ENCODE results near the gene POU3F2.

DNA sequence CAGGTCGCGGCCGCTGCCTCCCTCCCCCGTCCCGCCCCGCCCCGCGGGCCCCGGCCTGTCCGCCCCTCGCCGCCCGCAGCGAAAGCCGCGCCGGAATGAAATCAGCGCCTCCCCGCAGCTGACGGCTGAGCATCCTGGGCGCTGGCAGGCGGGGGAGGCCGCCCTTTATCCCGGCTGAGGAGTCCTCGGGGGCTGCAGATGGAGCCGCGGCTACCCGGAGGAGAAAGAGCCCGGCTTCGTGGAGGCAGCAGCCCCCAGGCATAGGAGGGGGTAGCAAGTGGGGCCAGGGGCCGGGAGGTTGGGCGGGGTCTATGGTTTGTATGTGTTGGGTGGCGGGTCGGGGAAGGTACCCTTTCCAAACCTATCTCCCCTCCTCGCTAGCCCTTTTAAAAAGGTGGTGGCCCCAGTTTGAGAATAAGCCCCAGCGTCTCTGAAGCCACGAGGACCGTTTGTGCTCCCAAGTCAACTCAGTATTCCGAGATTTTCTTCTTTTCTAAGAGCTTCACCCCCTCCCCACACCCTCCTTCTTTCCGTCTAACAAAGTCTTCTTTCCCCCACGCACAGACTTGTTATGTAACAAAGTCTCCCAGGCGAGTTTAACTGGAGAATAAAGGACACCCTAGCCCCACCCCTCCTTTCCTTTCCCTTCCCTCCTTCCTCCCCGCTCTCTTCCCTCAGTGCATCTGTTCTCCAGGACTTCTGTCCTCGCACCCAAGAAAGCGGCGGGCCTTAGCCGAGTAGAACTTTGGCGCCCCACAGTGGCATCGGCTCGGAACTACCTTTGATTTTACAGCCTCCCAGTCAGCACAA is 11.0 kb downstream of the POU3F2 start:
- TF ChIP-seq EZH2 (IDR thresholded peaks at IDR 0.05; ENCODE audit: low read length, missing control alignments) = peak; percentile 75
- TF ChIP-seq, protein P1, sequence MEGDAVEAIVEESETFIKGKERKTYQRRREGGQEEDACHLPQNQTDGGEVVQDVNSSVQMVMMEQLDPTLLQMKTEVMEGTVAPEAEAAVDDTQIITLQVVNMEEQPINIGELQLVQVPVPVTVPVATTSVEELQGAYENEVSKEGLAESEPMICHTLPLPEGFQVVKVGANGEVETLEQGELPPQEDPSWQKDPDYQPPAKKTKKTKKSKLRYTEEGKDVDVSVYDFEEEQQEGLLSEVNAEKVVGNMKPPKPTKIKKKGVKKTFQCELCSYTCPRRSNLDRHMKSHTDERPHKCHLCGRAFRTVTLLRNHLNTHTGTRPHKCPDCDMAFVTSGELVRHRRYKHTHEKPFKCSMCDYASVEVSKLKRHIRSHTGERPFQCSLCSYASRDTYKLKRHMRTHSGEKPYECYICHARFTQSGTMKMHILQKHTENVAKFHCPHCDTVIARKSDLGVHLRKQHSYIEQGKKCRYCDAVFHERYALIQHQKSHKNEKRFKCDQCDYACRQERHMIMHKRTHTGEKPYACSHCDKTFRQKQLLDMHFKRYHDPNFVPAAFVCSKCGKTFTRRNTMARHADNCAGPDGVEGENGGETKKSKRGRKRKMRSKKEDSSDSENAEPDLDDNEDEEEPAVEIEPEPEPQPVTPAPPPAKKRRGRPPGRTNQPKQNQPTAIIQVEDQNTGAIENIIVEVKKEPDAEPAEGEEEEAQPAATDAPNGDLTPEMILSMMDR (conservative IDR thresholded peaks at IDR 0.05 in 1 of 2, IDR thresholded peaks at IDR 0.05 in 1 of 2; ENCODE audit: low read depth in 1 of 2, low read length in 2 of 2) = peak; percentile 84 to 97

Measured in fibroblast of lung (primary cell).